ENCODE results near the gene PDCD2L.
"Not testable (repeated sequence)": the region's sequence is repeated elsewhere in the genome, so short reads cannot be mapped to it uniquely, and the experiment has no call there.

PDCD2L gene

DNA sequence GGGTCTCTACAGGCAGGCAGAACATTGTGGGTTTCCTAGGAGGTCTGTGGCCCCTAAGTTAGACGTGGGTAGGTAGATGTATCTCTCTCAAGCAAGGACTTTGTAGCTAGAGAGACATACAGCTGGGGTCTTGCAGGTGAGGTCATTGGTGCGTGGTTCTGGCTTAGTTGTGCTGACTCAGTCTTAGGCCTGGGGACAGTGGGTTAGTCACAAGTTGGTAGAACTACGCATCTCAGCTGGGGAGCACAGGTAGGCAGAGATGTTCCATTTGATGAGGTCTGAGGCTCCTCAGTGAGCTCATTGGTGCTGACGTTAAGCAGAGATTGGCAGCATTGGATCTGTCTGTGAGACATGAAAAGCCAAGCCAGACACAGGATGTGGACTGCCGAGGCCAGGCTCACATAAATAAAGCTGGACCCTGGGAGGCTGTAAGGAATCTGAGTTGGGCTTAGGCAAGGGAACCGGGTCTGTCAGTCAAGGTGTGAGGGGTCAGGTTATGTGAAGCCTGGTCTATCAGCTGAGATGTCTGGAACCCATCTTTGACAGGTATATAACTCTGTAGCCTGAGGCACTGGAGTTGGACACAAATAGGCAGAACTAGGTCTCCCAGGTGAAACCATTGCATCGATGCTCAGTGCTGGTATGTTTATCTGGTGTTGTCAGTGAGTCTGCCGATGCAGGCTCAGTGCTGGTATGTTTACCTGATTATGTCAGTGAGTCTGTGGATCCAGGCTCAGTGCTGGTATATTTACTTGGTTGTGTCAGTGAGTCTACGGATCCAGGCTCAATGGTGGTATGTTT lies 17.4 kb upstream of the PDCD2L start:
- TF ChIP-seq, protein P1, sequence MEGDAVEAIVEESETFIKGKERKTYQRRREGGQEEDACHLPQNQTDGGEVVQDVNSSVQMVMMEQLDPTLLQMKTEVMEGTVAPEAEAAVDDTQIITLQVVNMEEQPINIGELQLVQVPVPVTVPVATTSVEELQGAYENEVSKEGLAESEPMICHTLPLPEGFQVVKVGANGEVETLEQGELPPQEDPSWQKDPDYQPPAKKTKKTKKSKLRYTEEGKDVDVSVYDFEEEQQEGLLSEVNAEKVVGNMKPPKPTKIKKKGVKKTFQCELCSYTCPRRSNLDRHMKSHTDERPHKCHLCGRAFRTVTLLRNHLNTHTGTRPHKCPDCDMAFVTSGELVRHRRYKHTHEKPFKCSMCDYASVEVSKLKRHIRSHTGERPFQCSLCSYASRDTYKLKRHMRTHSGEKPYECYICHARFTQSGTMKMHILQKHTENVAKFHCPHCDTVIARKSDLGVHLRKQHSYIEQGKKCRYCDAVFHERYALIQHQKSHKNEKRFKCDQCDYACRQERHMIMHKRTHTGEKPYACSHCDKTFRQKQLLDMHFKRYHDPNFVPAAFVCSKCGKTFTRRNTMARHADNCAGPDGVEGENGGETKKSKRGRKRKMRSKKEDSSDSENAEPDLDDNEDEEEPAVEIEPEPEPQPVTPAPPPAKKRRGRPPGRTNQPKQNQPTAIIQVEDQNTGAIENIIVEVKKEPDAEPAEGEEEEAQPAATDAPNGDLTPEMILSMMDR (IDR thresholded peaks at IDR 0.05) = no peak
- TF ChIP-seq ZFX (IDR thresholded peaks at IDR 0.05; ENCODE audit: borderline replicate concordance) = no peak
- no peak overlapping the region for H3K27ac ChIP-seq

DNA sequence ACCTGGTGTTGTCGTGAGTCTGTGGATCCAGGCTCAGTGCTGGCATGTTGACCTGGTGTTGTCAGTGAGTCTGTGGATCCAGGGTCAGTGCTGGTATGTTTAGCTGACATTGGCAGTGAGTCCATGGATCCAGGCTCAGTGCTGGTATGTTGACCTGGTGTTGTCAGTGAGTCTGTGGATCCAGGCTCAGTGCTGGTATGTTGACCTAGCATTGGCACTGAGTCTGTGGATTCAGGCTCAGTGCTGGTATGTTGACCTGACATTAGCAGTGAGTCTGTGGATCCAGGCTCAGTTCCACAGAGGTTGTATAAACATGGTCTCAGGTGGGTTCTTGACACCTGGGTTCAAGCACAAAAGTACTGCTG lies 16.8 kb upstream of the PDCD2L start:
- no peak overlapping the region for H3K27ac ChIP-seq
- TF ChIP-seq, protein P1 (IDR thresholded peaks at IDR 0.05) = no peak
- no peak for TF ChIP-seq ZFX (IDR thresholded peaks at IDR 0.05; ENCODE audit: borderline replicate concordance)

DNA sequence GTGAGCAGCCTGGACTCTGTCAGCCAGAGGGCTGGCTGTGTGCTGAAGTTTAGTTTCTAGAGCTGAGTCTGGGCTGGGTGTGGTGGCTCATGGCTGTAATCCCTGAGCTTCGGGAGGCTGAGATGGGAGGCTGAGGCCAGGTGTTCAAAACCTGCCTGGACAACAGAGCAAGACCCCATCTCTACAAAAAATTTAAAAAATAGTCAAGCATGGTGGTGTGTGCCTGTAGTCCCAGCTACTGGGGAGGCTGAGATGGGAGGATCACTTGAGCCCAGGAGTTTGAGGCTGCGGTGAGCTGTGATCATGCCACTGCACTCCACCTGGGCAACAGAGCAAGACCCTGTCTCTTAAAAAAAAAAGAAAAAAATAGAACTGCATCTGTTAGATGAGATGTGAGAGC lies 15.5 kb upstream of the PDCD2L start:
- not testable (repeated sequence) for H3K27ac ChIP-seq

DNA sequence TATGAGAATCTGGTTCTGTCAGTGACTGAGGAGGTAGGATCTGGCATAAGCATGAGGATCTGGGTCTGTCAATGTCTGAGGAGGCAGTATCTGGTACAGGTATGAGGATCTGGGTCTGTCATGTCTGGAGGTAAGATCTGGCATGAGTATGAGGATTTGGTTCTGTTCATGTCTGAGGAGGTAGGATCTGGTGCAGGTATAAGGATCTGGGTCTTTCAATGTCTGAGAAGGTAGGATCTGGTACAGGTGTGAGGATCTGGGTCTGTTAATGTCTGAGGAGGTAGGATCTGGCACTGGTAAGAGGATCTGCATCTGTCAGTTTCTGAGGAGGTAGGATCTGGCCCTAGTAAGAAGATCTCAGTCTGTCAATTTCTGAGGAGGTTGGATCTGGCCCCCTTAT lies 12.4 kb upstream of the PDCD2L start:
- no peak for TF ChIP-seq ZFX (IDR thresholded peaks at IDR 0.05; ENCODE audit: borderline replicate concordance)
- TF ChIP-seq, protein P1 (IDR thresholded peaks at IDR 0.05) = no peak
- no peak overlapping the region for H3K27ac ChIP-seq

DNA sequence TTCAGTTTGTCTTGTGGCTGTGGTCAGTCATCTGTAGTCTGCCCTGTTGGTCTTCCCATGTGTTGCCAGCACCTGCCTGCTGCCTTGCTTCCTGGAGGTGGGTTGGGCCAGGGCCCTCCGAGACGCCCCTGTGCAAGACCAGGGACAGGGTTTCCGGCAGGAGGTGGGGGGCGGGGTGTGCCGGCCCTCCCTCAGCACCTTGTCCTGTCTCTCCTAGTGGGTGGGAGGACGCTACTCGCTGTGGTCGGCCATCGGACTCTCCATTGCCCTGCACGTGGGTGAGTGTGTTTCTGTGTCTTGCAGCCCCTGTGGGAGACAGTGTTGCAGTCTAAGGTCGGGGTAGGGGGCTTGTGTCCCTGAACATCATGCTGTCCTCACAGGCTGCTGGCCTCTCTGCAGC lies 11.2 kb upstream of the PDCD2L start:
- no peak for TF ChIP-seq ZFX (IDR thresholded peaks at IDR 0.05; ENCODE audit: borderline replicate concordance)
- TF ChIP-seq, protein P1 (IDR thresholded peaks at IDR 0.05) = no peak
- no peak overlapping the region for H3K27ac ChIP-seq

DNA sequence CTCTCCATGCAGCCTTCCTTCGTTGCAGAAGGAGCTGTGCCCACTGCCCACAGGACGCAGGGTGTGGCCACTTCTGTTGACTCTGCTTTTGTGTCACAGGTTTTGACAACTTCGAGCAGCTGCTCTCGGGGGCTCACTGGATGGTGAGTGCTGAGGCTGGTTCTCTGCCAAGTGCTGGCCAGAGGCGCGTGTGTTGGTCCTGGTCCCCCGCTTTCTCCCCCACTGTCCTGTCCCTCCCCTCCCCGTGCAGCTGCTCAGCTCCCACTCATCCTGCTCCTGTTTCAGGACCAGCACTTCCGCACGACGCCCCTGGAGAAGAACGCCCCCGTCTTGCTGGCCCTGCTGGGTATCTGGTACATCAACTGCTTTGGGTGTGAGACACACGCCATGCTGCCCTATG lies 10.6 kb upstream of the PDCD2L start:
- H3K27ac ChIP-seq = no peak overlapping the region
- TF ChIP-seq, protein P1 (IDR thresholded peaks at IDR 0.05) = no peak
- no peak for TF ChIP-seq ZFX (IDR thresholded peaks at IDR 0.05; ENCODE audit: borderline replicate concordance)

DNA sequence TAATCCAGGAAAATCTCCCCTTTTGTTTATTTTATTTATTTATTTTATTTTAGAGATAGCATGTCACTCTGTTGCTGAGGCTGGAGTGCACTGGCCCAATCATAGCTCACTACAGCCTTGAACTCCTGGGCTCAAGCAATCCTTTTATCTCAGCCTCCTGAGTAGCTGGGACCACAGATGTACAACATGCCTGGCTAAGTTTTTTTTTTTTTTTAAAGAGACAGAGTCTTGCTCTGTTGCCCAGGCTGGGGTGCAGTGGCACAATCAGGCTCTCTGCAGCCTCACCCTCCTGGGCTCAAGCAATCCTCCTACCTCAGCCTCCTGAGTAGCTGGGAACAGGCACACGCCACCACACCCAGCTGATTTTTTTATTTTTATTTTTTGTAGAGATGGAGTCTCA lies 6.3 kb upstream of the PDCD2L start:
- H3K27ac ChIP-seq = no peak overlapping the region
- no peak for TF ChIP-seq ZFX (IDR thresholded peaks at IDR 0.05; ENCODE audit: borderline replicate concordance)
- TF ChIP-seq, protein P1 (IDR thresholded peaks at IDR 0.05) = no peak

DNA sequence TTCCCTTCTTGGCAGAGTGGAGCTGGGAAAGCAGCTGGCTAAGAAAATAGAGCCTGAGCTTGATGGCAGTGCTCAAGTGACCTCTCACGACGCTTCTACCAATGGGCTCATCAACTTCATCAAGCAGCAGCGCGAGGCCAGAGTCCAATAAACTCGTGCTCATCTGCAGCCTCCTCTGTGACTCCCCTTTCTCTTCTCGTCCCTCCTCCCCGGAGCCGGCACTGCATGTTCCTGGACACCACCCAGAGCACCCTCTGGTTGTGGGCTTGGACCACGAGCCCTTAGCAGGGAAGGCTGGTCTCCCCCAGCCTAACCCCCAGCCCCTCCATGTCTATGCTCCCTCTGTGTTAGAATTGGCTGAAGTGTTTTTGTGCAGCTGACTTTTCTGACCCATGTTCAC lies 4.3 kb upstream of the PDCD2L start:
- no peak for TF ChIP-seq ZFX (IDR thresholded peaks at IDR 0.05; ENCODE audit: borderline replicate concordance)
- TF ChIP-seq, protein P1 (IDR thresholded peaks at IDR 0.05) = no peak
- H3K27ac ChIP-seq = no peak overlapping the region

DNA sequence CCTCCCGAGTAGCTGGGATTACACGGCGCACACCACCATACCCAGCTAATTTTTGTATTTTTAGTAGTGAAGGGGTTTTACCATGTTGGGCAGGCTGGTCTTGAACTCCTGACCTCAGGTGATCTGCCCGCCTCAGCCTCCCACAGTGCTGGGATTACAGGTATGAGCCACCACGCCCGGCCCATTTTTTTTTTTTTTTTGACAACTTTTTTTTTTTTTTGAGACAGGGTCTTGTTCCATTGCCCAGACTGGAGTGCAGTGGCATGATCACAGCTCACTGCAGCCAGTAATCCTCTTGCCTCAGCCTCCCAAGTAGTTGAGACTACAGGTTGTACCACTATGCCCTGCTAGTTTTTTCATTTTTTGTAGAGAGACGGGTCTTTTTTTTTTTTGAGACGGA lies 3.4 kb upstream of the PDCD2L start:
- not testable (repeated sequence) for H3K27ac ChIP-seq

Data from 22Rv1 (cell line).